ENCODE measurements around the gene RBMX.
"Not testable (repeated sequence)": the region's sequence is repeated elsewhere in the genome, so short reads cannot be mapped to it uniquely, and the experiment has no call there.

RBMX gene

GRCh38 chrX:136880452-136881013 is at the start of gene RBMX:
TSS of gene RBMX (minus strand) at chrX:136880725. CDS start at chrX:136879427, 1,298 bp downstream.
- DNase-seq, result peak; percentile 84

- not testable (repeated sequence) for DNase-seq
Measured at GRCh38 chrX:136921438-136921837, 40.9 kb upstream of the RBMX start.

GRCh38 chrX:136920001-136920400 is 39.5 kb upstream of the RBMX start:
- no peak for DNase-seq

- DNase-seq, result no peak
Measured at GRCh38 chrX:136916827-136917226, 36.3 kb upstream of the RBMX start.

GRCh38 chrX:136911661-136912060 is 31.1 kb upstream of the RBMX start:
- DNase-seq, result not testable (repeated sequence)

GRCh38 chrX:136911253-136911652 is 30.7 kb upstream of the RBMX start:
- no peak for DNase-seq

GRCh38 chrX:136910565-136911035 is 30.1 kb upstream of the RBMX start:
- DNase-seq, result no peak

- DNase-seq, result peak; percentile 29
Measured at GRCh38 chrX:136909706-136910564, 29.4 kb upstream of the RBMX start.

- peak; percentile 66 for DNase-seq
Measured at GRCh38 chrX:136909119-136909705, 28.7 kb upstream of the RBMX start.

- no peak for DNase-seq
Measured at GRCh38 chrX:136907621-136908020, 27.1 kb upstream of the RBMX start.

- DNase-seq, result no peak
Measured at GRCh38 chrX:136906921-136907510, 26.5 kb upstream of the RBMX start.

- not testable (repeated sequence) for DNase-seq
Measured at GRCh38 chrX:136904067-136904466, 23.5 kb upstream of the RBMX start.

GRCh38 chrX:136900071-136900470 is 19.5 kb upstream of the RBMX start:
- not testable (repeated sequence) for DNase-seq

GRCh38 chrX:136899221-136899620 is 18.7 kb upstream of the RBMX start:
- DNase-seq, result no peak

- not testable (repeated sequence) for DNase-seq
Measured at GRCh38 chrX:136898752-136899151, 18.2 kb upstream of the RBMX start.

GRCh38 chrX:136896121-136896914 is 15.8 kb upstream of the RBMX start:
- DNase-seq, result no peak

GRCh38 chrX:136892412-136892811 is 11.9 kb upstream of the RBMX start:
- no peak for DNase-seq

GRCh38 chrX:136890596-136890995 is 10.1 kb upstream of the RBMX start:
- DNase-seq, result not testable (repeated sequence)

- no peak for DNase-seq
Measured at GRCh38 chrX:136889269-136889668, 8.7 kb upstream of the RBMX start.

- peak; percentile 12 for DNase-seq
Measured at GRCh38 chrX:136880003-136880451, 498 bp downstream of the RBMX start.

GRCh38 chrX:136879001-136879687 is 1.4 kb downstream of the RBMX start:
- no peak for DNase-seq

- no peak for DNase-seq
Measured at GRCh38 chrX:136878423-136878822, 2.1 kb downstream of the RBMX start.

Measured in activated CD4-positive, alpha-beta T cell treated with anti-CD3 and anti-CD28 coated beads for 1 hour (primary cell).